ENCODE data around the gene TP53TG5.

GRCh38 chr20:45420125-45420524 lies 42.0 kb upstream of the TP53TG5 start:
- no peak for TF ChIP-seq CTCF (IDR thresholded peaks at IDR 0.05)
- TF ChIP-seq EZH2phosphoT487 (IDR thresholded peaks at IDR 0.05) = no peak
